GM18511 (cell line): ENCODE results near the gene RER1.
"Not testable (repeated sequence)": the region's sequence is repeated elsewhere in the genome, so short reads cannot be mapped to it uniquely, and the experiment has no call there.

Source experiments
- ATAC-seq: cut with Tn5 transposase; IDR thresholded peaks from one replicate; pipeline ENCODE4 v1.9.1; 2021; ENCODE audit warnings: mild to moderate bottlenecking, moderate library complexity; ENCODE audit not compliant: unreplicated experiment

The RER1 gene

GRCh38 chr1:2422523-2422922 is 30.9 kb downstream of the RER1 start:
- no peak for ATAC-seq

- no peak for ATAC-seq
Measured at GRCh38 chr1:2425892-2426291, 34.3 kb downstream of the RER1 start.

DNA sequence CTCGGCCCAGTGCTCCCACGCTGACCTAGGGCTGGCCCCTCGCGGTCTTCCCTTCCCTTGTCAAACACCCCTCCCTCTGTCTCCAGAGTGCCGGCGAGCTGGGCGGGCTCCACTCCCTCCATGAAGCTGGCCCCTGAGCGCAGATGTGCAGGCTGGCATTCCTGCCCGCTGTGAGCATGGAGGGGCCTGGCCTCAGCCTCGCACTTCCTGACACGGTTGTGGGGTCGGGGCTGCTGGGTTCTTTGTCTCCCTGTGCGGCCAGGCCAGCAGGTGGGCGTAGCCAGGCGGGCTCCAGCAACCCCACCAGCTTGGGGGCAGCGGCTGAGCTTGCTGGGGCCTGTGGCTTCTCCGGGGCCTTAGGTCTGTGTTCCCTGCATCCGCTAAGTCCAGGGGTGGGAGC is 34.9 kb downstream of the RER1 start:
- no peak for ATAC-seq

DNA sequence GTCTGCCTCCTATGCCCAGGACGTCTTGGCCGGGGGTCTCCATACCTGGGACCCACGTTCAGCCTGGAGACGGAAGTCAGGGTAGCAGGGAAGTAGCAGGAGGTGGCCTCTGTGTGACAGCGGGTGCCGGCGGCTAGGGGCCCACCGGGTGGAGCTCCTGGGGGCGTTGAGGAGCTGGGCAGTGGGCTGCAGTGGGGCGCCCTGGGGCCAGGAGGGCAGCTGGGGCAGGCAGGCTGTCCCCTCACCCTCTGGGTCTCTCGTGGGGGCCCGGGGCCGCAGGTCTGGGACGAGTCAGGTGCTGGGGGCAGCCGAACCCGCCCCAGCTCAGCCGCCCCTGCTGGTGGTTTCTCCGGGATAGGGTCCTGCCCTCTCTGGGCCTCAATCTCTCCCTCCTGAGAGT is 35.4 kb downstream of the RER1 start:
- no peak for ATAC-seq

- ATAC-seq = no peak
Measured at GRCh38 chr1:2427976-2428375, 36.3 kb downstream of the RER1 start.

GRCh38 chr1:2428490-2428889 is 36.8 kb downstream of the RER1 start:
- ATAC-seq = no peak

GRCh38 chr1:2429780-2430591 is 38.3 kb downstream of the RER1 start:
- no peak for ATAC-seq

DNA sequence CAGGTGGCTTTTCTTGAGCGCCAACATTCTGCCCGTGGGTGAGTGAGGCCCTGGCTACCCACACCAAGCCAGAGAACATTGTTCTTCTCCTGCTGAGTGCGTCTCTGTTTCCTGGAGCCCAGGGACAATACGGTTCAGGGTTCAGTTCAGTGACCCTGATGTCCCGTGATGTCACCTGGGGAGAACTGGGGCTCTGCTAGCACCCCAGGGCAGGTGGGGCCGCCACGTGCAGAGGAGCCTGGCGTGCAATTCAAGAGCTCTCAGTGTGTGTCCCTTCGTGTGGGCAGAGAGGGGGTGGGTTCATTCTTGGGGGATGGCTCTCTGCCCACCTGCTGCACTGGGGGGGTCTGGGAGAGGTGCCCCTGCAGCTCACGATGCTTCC is 38.9 kb downstream of the RER1 start:
- ATAC-seq = no peak

- no peak for ATAC-seq
Measured at GRCh38 chr1:2431103-2431502, 39.5 kb downstream of the RER1 start.

DNA sequence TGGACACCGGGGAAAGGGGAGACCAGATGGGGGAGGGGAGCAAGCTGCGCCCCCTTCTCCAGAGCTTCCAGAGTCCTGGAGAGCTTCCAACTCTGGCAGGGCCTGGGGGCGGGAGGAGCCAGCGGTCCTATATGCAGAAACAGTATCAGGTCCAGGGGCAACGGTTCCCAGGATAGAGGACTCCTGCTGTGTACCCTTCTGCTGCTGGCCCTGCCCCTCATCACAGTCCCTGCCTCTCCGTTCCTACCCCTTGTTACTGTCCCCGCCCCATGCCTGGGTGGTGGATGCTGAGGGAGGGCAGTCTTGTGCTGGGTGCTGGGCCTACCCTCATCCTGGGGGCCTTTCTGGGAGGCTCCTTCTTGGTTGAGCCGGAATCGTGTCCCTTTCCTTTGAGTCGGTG is 39.9 kb downstream of the RER1 start:
- no peak for ATAC-seq

GRCh38 chr1:2432441-2432844 is 40.8 kb downstream of the RER1 start:
- no peak for ATAC-seq

- no peak for ATAC-seq
Measured at GRCh38 chr1:2433196-2433595, 41.6 kb downstream of the RER1 start.

GRCh38 chr1:2433936-2434655 is 42.5 kb downstream of the RER1 start:
- no peak for ATAC-seq

DNA sequence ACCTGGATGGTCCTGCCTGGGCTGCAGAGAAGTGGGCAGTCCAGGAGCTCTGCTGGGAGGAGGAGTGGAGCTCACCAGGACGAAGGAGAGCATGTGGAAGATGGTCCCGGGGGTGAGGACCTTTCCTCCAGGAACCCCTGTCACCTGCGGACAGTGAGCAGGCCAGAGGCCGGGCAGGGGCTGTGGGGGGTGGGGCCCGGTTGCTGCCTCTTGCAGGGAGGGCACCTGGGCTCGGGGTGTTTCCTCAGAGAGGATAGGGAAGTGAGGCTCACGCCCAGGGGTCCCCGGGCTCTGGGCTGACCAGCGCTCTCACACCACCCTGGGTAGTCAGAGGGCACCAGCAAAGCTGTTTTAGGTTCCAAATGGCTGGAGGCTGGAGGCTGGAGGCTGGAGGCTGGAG is 43.5 kb downstream of the RER1 start:
- no peak for ATAC-seq

DNA sequence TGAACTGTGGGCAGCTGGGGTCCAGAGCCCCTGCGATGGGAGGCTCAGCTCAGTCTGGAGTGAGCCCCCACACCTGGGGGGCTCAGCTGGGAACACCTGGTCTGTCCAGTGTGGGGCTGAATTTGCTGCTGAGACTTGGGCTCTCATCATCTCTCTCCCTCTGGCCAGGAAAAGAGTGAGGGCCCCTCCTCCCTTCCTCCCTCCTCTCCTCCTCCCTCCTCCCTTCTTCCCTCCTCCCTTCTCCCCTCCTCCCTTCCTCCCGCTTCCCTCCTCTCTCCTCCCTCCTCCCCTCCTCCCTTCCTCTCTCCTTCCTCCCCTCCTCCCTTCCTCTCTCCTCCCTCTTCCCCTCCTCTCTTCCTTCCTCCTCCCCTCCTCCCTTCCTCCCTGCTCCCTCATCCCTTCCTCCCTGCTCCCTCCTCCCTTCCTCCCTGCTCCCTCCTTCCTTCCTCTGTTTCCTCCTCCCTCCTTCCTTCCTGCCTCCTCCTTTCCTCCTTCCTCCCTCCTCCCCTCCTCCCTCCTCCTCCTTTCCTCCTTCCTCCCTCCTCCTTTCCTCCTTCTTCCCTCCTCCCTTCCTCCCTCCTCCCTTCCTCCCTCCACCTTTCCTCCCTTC is 44.2 kb downstream of the RER1 start:
- ATAC-seq = no peak

DNA sequence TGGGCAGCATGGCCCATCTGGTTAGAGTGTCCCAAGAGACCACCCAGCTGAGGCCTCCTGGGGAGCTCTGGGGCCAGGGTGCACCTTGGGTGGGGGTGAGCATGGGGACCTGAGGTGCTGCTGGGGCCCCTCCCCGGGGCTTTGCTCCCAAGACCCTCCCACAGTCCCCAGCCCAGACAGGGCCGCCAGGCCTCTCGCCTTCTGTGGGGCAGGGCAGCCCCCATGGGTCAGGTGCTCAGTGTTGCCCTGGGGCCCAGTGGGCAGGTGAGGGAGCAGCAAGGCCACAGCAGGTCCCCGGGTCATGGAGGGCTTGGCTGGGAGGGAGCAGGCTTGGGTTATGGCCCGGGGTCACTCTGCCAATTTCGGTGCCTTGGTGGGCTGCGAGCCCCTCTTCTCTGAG is 45.2 kb downstream of the RER1 start:
- ATAC-seq = no peak

DNA sequence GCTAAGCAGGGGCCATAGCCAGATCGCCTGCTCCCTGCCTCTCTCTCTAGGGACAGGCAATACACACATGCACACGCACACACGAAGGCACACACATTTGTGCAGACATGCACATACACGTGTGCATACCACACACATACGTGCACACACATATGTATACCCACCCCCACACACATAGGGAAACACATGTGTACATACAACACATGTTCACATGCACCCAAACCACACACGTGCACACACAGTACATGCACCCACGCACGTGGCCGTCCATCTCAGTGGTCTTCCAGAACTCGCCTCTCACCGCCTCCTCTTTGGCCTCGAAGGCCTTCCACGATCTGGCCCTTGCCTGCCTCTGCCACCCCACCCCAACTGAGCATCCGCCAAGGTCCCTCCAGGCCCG is 46.0 kb downstream of the RER1 start:
- ATAC-seq = no peak

GRCh38 chr1:2438038-2438437 is 46.4 kb downstream of the RER1 start:
- no peak for ATAC-seq

- ATAC-seq = no peak
Measured at GRCh38 chr1:2438641-2439040, 47.0 kb downstream of the RER1 start.

DNA sequence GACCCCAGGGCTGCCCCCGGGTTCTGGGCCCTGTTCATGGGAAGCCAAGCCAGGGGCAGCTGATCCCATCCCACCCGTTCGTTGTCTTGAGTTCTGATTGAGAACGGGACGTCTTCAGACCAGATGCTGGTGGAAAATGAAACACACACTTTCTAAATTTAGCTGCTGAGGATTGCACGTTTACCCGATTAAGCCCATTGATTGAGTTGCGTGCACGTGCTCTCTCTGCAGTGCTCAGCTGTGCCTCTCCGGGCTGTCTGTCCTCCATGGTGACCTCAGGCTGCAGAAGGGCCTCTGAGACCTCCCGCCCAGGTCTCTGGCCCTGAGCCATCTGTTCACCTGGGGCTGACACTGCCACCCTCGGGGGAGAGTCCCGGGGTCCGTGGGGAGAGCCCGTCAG is 47.7 kb downstream of the RER1 start:
- ATAC-seq = no peak

DNA sequence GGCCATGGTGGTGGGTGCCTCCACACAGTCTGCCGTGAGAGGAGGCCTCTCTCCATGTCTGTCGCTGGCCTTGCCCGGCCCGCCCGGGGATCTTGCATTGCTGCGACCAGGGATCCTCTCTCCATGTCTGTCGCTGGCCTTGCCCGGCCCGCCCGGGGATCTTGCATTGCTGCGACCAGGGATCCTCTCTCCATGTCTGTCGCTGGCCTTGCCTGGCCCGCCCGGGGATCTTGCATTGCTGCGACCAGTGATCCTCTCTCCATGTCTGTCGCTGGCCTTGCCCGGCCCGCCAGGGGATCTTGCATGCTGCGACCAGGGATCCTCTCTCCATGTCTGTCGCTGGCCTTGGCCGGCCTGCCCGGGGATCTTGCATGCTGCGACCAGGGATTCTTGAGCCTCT is 48.7 kb downstream of the RER1 start:
- ATAC-seq = not testable (repeated sequence)

DNA sequence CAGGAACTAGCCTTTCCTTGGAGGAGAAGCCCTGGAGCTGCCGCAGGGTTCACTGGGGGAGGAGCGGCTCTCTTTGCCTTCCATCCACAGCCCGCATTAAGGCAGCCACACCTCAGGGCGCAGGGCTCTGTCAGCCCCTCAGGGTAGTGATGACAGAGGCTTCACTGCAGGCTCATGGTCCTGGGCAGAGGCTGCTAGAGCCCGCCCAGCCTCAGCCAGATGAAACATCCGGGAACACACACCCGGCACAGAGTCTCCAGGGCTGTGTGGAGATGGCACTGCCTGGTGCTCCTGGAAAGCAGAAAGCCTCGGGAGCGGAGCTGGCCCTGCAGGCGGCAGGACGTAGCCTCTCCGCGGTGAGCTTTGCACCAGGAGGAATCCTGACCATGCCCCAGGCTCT is 50.1 kb downstream of the RER1 start:
- ATAC-seq = no peak
